ENCODE data around the gene ARF6.

DNA sequence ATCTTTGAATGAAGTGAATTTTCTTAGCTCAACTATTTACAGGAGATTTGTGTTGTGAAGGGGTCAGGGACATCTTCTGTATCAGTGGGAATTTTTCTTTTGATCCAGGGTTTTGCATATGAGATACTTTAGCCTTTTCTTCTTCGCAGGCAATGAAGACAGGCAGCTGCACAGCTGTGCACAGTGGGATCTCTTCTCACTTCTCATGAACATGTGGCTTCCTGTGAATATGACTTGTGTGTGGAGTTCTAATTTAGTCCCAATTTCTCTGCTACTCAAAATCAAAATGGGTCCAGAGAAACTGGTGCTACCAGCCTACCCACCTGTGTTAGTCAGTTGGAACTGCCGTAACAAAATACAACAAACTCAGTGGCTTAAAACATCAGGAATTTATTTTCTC is 37.8 kb downstream of the ARF6 start:
- TF ChIP-seq, protein P1, sequence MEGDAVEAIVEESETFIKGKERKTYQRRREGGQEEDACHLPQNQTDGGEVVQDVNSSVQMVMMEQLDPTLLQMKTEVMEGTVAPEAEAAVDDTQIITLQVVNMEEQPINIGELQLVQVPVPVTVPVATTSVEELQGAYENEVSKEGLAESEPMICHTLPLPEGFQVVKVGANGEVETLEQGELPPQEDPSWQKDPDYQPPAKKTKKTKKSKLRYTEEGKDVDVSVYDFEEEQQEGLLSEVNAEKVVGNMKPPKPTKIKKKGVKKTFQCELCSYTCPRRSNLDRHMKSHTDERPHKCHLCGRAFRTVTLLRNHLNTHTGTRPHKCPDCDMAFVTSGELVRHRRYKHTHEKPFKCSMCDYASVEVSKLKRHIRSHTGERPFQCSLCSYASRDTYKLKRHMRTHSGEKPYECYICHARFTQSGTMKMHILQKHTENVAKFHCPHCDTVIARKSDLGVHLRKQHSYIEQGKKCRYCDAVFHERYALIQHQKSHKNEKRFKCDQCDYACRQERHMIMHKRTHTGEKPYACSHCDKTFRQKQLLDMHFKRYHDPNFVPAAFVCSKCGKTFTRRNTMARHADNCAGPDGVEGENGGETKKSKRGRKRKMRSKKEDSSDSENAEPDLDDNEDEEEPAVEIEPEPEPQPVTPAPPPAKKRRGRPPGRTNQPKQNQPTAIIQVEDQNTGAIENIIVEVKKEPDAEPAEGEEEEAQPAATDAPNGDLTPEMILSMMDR (optimal IDR thresholded peaks at IDR 0.05 in 1 of 3, IDR thresholded peaks at IDR 0.05 in 1 of 3, conservative IDR thresholded peaks at IDR 0.05 in 1 of 3; ENCODE audit: extremely low read depth in 1 of 3, insufficient read depth in 2 of 3, low read length in 3 of 3), result no peak
- no peak for TF ChIP-seq EZH2 (IDR thresholded peaks at IDR 0.05; ENCODE audit: low read length)

Data from keratinocyte (primary cell).